M059J (cell line): Measurements from ENCODE around the gene INHBE. TPM values are rescaled to one million over a fixed set of nuclear protein-coding genes. Genes with fewer than 3 reads are reported as not detected.
"Not testable (repeated sequence)": the region's sequence is repeated elsewhere in the genome, so short reads cannot be mapped to it uniquely, and the experiment has no call there.

Source experiments
- DNase-seq: peaks from one replicate; pipeline ENCODE4 v3.0.0-alpha.2; 2012; ENCODE audit warnings: low read depth
- total RNA-seq: library from RNA; depleted of rRNA; stranded (reverse); fragments of >200 nt; shearing (Covaris generic); gene quantifications from 2 replicates; pipeline ENCODE4 v1.2.3, GENCODE V29; 2014; rRNA removed

INHBE gene
- total RNA-seq, 1 experiment from 2014 or later: 0.42 TPM

GRCh38 chr12:57497223-57498131 is 42.4 kb downstream of the INHBE start:
- no peak for DNase-seq

- DNase-seq: no peak
Observed at GRCh38 chr12:57498132-57498502, 43.0 kb downstream of the INHBE start.

GRCh38 chr12:57498571-57498970 is 43.5 kb downstream of the INHBE start:
- no peak for DNase-seq

GRCh38 chr12:57500213-57500612 is 45.1 kb downstream of the INHBE start:
- no peak for DNase-seq

- DNase-seq: not testable (repeated sequence)
Observed at GRCh38 chr12:57502311-57502969, 47.3 kb downstream of the INHBE start.

- DNase-seq: not testable (repeated sequence)
Observed at GRCh38 chr12:57506541-57506940, 51.4 kb downstream of the INHBE start.

Other genes with a start within 250 kb of the INHBE start
- 3.1 and 6.8 TPM in 2 replicates for gene NXPH4, start 238.5 kb upstream of the INHBE start, total RNA-seq
- gene SHMT2, start 225.6 kb upstream of the INHBE start, total RNA-seq: 113 and 139 TPM in 2 replicates
- gene STAC3, start 204.1 kb upstream of the INHBE start, total RNA-seq: 0.10 TPM in 1 of 2 replicates, not detected in the other
- gene R3HDM2, start 24.3 kb upstream of the INHBE start, total RNA-seq: 12.1 and 16.4 TPM in 2 replicates
- not detected in 2 replicates for gene INHBC, start 20.5 kb upstream of the INHBE start, total RNA-seq
- 1.5 TPM in 1 of 2 replicates, not detected in the other for gene GLI1, start 4.5 kb downstream of the INHBE start, total RNA-seq
- 0.44 and 0.69 TPM in 2 replicates for gene ARHGAP9, start 24.6 kb downstream of the INHBE start, total RNA-seq
- gene MARS1, start 32.8 kb downstream of the INHBE start, total RNA-seq: 68.9 and 99.8 TPM in 2 replicates
- gene DDIT3, start 65.2 kb downstream of the INHBE start, total RNA-seq: 39.3 and 45.9 TPM in 2 replicates
- gene MBD6, start 67.5 kb downstream of the INHBE start, total RNA-seq: 5.0 and 18.2 TPM in 2 replicates
- 97.9 and 119 TPM in 2 replicates for gene DCTN2, start 91.9 kb downstream of the INHBE start, total RNA-seq
- 0.30 and 0.37 TPM in 2 replicates for gene KIF5A, start 94.7 kb downstream of the INHBE start, total RNA-seq
- 71.2 and 85.3 TPM in 2 replicates for gene PIP4K2C, start 135.9 kb downstream of the INHBE start, total RNA-seq
- gene DTX3, start 149.5 kb downstream of the INHBE start, total RNA-seq: 20.1 and 21.4 TPM in 2 replicates
- 6.2 and 13.2 TPM in 2 replicates for gene ARHGEF25, start 156.1 kb downstream of the INHBE start, total RNA-seq
- 21.6 and 43.3 TPM in 2 replicates for gene B4GALNT1, start 177.9 kb downstream of the INHBE start, total RNA-seq
- gene OS9, start 238.8 kb downstream of the INHBE start, total RNA-seq: 298 and 647 TPM in 2 replicates